Activated B cell treated with CpG ODN at 0.5 μM for 24 hours (primary cell): Measurements from ENCODE around the gene CEP170. TPM values are rescaled to one million over a fixed set of nuclear protein-coding genes. Genes with fewer than 3 reads are reported as not detected.
A peak's percentile ranks its signal among the peaks of the same experiment; 100 is the strongest.

Experiments used
- ATAC-seq: fragments of 200-7000 bp; cut with Tn5 transposase; one replicate; pipeline ENCODE4 v1.10.0; 2021; ENCODE audit warnings: low read depth, mild to moderate bottlenecking, moderate library complexity
- CTCF ChIA-PET: fragments of 350-600 bp; sonication (Branson Sonifier 250); formaldehyde crosslinking; loops from one replicate; lab custom pipeline; 2021; ENCODE audit warnings: antibody characterized with exemption; lab: Charles Lee
- POLR2A ChIA-PET: fragments of 350-600 bp; sonication (Branson Sonifier 250); formaldehyde crosslinking; loops from one replicate; lab custom pipeline; 2021; ENCODE audit warnings: antibody characterized with exemption; lab: Charles Lee
- DNase-seq: peaks from one replicate; pipeline ENCODE4 v3.0.0; 2022
- H3K27ac Mint-ChIP-seq: one replicate; pipeline ENCODE4 v1.8.0; 2020; ENCODE audit warnings: mixed read lengths
- H3K27me3 Mint-ChIP-seq: one replicate; pipeline ENCODE4 v1.8.0; 2021; ENCODE audit warnings: mixed read lengths
- H3K36me3 Mint-ChIP-seq: one replicate; pipeline ENCODE4 v1.8.0; 2021; ENCODE audit warnings: low read depth, mixed read lengths
- H3K4me1 Mint-ChIP-seq: one replicate; pipeline ENCODE4 v1.8.0; 2021; ENCODE audit warnings: mixed read lengths
- H3K4me3 Mint-ChIP-seq: one replicate; pipeline ENCODE4 v1.8.0; 2020; ENCODE audit warnings: mild to moderate bottlenecking, mixed read lengths
- H3K9me3 Mint-ChIP-seq: one replicate; pipeline ENCODE4 v1.8.0; 2020; ENCODE audit warnings: mixed read lengths
- intact Hi-C: fragments of 100-400 bp; cut with micrococcal nuclease; formaldehyde crosslinking; loops from one replicate; pipeline ENCODE4 v1.15.1; 2024
- total RNA-seq: library from RNA; stranded (reverse); gene quantifications from 2 replicates; pipeline ENCODE4 v1.2.3, GENCODE V29; 2022
- TF ChIP-seq, protein P1 (sequence below): fragments of 200-600 bp; IDR thresholded peaks from one replicate; pipeline ENCODE4 v1.8.0; 2022; ENCODE audit warnings: antibody characterized with exemption, mild to moderate bottlenecking

Gene CEP170
- total RNA-seq: 74.3 and 91.9 TPM in 2 replicates

DNA sequence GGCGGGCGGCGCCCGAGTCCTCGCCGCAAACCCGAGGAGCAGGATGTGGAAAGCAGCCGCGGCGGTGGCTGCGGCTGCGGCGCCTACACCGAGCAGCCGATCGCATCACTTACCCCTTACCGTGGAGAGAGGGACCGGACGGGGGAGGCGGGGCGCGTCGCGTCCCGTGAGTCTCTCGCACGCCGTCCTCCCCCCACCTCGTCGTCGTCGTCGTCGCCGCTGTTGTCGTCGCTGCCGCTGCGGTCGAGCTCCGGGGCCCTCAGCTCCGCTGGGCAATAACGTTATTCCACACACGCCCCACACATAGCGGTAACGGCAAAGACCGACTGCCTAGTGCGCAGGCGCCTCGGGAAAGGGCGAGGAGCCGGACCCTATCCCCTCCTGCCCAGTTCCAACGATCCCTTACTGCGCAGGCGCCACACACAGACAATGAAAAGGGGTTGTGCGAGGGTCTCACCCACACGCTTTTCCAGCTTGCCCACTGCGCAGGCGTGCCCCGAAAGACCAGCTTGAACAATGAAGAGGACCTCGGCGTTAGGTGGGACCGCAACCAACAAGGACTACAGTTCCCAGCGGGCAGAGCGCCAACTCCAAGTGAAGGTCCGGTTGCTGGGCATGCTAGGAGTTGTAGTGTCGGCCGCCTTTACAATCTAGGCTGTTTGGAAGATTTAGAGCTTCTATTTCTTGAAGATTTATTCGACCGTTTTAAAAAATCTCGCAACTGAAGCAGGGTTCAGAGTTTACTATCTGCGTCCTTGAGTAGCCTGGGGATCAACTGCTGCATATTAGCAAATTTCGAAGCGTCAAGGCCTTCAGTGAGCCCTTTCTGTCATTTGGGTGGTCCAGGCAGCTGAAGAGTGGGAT is at the start of gene CEP170:
TSS of gene CEP170 (minus strand) at position 355 of the 864 bp plus-strand sequence. CDS start 30,001 bp downstream, outside the sequence.
- peak; percentile 85 for DNase-seq
- intact Hi-C loops: loop anchor here (1.0 to 10.0 kb wide), 15 partner anchors 20 to 1736 kb away; partner anchors contain the start of genes AKT3, COX20 and FH
- Mint-ChIP-seq H3K9me3 (no peaks in the 10 kb centered on the region), H3K27ac (peak within 1 kb of the TSS; percentile 98), H3K4me3 (peak within 1 kb of the TSS; percentile 98), H3K27me3 (no peaks in the 10 kb centered on the region), H3K4me1 (peaks cover 48% of the 10 kb centered on the region), H3K36me3 (peaks cover 16% of the 10 kb centered on the region)
- ChIA-PET POLR2A (interaction anchor here (0.5 to 4.5 kb wide), 26 partner anchors 8 to 1609 kb away, joined by 3 to 66 read pairs (median 4); partner anchors contain the start of genes ADSS2 and HNRNPU), CTCF (interaction anchor here (1.2 to 1.4 kb wide), 2 partner anchors 11 to 39 kb away, joined by 3 read pairs; no protein-coding TSS in a partner anchor)
- ATAC-seq: peak; percentile 69
- TF ChIP-seq, protein P1, sequence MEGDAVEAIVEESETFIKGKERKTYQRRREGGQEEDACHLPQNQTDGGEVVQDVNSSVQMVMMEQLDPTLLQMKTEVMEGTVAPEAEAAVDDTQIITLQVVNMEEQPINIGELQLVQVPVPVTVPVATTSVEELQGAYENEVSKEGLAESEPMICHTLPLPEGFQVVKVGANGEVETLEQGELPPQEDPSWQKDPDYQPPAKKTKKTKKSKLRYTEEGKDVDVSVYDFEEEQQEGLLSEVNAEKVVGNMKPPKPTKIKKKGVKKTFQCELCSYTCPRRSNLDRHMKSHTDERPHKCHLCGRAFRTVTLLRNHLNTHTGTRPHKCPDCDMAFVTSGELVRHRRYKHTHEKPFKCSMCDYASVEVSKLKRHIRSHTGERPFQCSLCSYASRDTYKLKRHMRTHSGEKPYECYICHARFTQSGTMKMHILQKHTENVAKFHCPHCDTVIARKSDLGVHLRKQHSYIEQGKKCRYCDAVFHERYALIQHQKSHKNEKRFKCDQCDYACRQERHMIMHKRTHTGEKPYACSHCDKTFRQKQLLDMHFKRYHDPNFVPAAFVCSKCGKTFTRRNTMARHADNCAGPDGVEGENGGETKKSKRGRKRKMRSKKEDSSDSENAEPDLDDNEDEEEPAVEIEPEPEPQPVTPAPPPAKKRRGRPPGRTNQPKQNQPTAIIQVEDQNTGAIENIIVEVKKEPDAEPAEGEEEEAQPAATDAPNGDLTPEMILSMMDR: no peak

DNA sequence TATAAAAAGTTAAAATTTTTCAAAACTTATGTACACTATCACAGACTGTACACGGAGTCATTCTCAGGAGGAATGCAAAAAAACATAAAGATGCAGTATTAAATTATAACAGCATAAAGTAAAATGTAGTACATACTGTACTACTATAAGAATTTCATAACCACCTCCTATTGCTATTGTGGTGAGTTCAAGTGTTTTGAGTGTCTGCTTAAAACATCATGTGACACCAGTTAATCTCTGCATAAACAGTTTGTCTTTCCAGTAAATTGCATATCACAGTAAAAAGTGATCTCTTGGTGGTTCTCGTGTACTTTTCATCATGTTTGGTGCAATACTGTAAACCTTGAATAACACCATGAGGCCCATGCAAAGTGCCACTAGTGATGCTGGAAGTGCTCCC is 46.0 kb upstream of the CEP170 start:
- Mint-ChIP-seq H3K9me3 (peaks cover 4% of the 10 kb centered on the region), H3K4me1 (no peaks in the 10 kb centered on the region), H3K27me3 (no peaks in the 10 kb centered on the region), H3K4me3 (no peak overlapping the region), H3K36me3 (peaks cover 52% of the 10 kb centered on the region), H3K27ac (no peak overlapping the region)
- ChIA-PET POLR2A (no interaction called here), CTCF (no interaction called here)
- no peak for ATAC-seq
- TF ChIP-seq, protein P1: no peak
- no peak for DNase-seq
- intact Hi-C loops: no loop called here

DNA sequence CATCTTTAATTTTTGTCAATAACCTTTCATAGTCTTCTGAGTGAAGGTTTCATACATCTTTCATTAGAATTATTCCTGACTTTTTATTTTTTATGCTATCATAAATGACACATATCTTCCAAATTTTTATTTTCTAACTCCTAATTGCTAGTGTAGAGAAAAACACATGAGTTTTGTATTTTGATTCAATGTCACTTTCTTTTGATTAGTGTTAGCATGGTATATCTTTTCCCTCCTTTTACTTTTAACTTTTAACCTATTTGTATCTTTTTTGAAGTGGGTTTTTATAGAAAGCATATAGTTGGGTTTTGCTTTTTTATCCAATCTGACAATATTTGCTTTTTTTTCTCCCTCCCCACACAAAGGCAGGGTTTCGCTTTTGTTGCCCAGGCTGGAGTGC is 44.0 kb upstream of the CEP170 start:
- Mint-ChIP-seq H3K4me1 (no peaks in the 10 kb centered on the region), H3K27ac (no peak overlapping the region), H3K36me3 (peaks cover 62% of the 10 kb centered on the region), H3K27me3 (no peaks in the 10 kb centered on the region), H3K4me3 (no peak overlapping the region), H3K9me3 (peaks cover 8% of the 10 kb centered on the region)
- no peak for ATAC-seq
- intact Hi-C loops: no loop called here
- TF ChIP-seq, protein P1: no peak
- POLR2A ChIA-PET: no interaction called here
- no peak for DNase-seq
- CTCF ChIA-PET: no interaction called here

DNA sequence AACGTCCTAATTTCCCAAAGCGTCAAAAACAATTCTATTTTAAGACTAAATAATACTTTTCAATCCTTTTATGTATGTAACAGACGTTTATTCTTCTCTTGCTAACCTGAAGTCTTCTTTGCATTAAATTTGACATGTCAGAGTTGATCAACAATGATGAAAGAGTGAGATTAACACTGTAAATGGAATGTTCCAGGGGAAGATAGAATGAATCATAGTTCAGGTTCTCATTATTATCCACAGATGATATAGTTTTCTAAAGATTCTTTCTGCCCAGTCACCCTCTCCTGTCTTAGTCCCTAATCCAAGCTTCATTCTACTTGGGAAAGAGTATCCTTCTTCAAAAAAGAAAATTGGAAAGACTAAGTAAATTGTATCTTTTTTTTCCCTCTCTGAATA is 39.6 kb upstream of the CEP170 start:
- ATAC-seq: no peak
- H3K4me3 Mint-ChIP-seq: no peak overlapping the region
- ChIA-PET CTCF (interaction anchor here (1.3 kb wide), 1 partner anchor 39 kb away, joined by 3 read pairs; the partner anchor contains the start of genes CEP170 and SDCCAG8), POLR2A (no interaction called here)
- TF ChIP-seq, protein P1: no peak
- peaks cover 23% of the 10 kb centered on the region for H3K9me3 Mint-ChIP-seq
- intact Hi-C loops: no loop called here
- H3K36me3 Mint-ChIP-seq: peaks cover 70% of the 10 kb centered on the region
- no peaks in the 10 kb centered on the region for H3K27me3 Mint-ChIP-seq
- H3K4me1 Mint-ChIP-seq: peaks cover 3% of the 10 kb centered on the region
- H3K27ac Mint-ChIP-seq: no peak overlapping the region
- DNase-seq: no peak
